Hepatocyte (in vitro differentiated cells): ENCODE data around the gene CKB. TPM values are rescaled to one million over a fixed set of nuclear protein-coding genes. Genes with fewer than 3 reads are reported as not detected.

Source experiments
- DNase-seq: peaks from one replicate; pipeline ENCODE4 v3.0.0-alpha.2; 2016; ENCODE audit warnings: low spot score
- H2AFZ ChIP-seq: fragments of 200-600 bp; sonication (generic); 2 replicates; pipeline ENCODE4 v1.6.0; 2016; ENCODE audit warnings: antibody characterized with exemption, mild to moderate bottlenecking
- H3K27ac ChIP-seq: fragments of 200-600 bp; sonication (generic); 2 replicates; pipeline ENCODE4 v1.5.1; 2016; ENCODE audit warnings: mild to moderate bottlenecking
- H3K27me3 ChIP-seq: fragments of 200-600 bp; sonication (generic); 2 replicates; pipeline ENCODE4 v1.6.1; 2016
- H3K36me3 ChIP-seq: fragments of 200-600 bp; sonication (generic); replicated peaks from 2 replicates; pipeline ENCODE4 v1.5.1; 2016; ENCODE audit warnings: low read depth; ENCODE audit not compliant: insufficient read depth
- H3K4me1 ChIP-seq: fragments of 200-600 bp; sonication (generic); 2 replicates; pipeline ENCODE4 v1.5.1; 2016; ENCODE audit warnings: mild to moderate bottlenecking, moderate library complexity; ENCODE audit not compliant: insufficient read depth
- H3K4me2 ChIP-seq: fragments of 200-600 bp; sonication (generic); 2 replicates; pipeline ENCODE4 v1.6.0; 2016
- H3K4me3 ChIP-seq: fragments of 200-600 bp; sonication (generic); 2 replicates; pipeline ENCODE4 v1.5.1; 2016; ENCODE audit warnings: mild to moderate bottlenecking
- H3K79me2 ChIP-seq: fragments of 200-600 bp; sonication (generic); 2 replicates; pipeline ENCODE4 v1.6.0; 2017; ENCODE audit warnings: mild to moderate bottlenecking
- H3K9me2 ChIP-seq: fragments of 200-600 bp; sonication (generic); replicated peaks from 2 replicates; pipeline ENCODE4 v1.6.0; 2017; ENCODE audit warnings: mild to moderate bottlenecking; ENCODE audit not compliant: insufficient read depth
- H3K9me3 ChIP-seq: fragments of 200-600 bp; sonication (generic); 2 replicates; pipeline ENCODE4 v1.5.1; 2016; ENCODE audit warnings: low read depth, mild to moderate bottlenecking
- H4K20me1 ChIP-seq: fragments of 200-600 bp; sonication (generic); 2 replicates; pipeline ENCODE4 v1.6.0; 2016; ENCODE audit warnings: mild to moderate bottlenecking; ENCODE audit not compliant: insufficient read depth, poor library complexity, severe bottlenecking
- EZH2 ChIP-seq: fragments of 200-600 bp; sonication (generic); IDR thresholded peaks from 2 replicates; pipeline ENCODE4 v1.6.1; 2016; ENCODE audit warnings: antibody characterized with exemption, mild to moderate bottlenecking, borderline replicate concordance
- EZH2phosphoT487 ChIP-seq: fragments of 200-600 bp; sonication (generic); IDR thresholded peaks from one replicate; pipeline ENCODE4 v1.6.1; 2018; ENCODE audit warnings: antibody characterized with exemption, mild to moderate bottlenecking, low read depth, moderate library complexity; ENCODE audit not compliant: unreplicated experiment, severe bottlenecking
- WGBS: methylation state at CpG from one replicate; pipeline ENCODE4 v1.1.6; 2016; ENCODE audit warnings: low lambda C conversion rate; ENCODE audit errors: missing lambda C conversion rate; 5-methylcytosine and 5-hydroxymethylcytosine counted together
- polyA plus RNA-seq: library from polyadenylated mRNA; unstranded; fragments of >200 nt; fragmentation: Nextera tagmentation; extraction: Ambion mirVana; gene quantifications from 2 replicates; pipeline ENCODE4 v1.2.1, GENCODE V29; 2016
- total RNA-seq: library from RNA; depleted of rRNA; stranded (reverse); fragments of >200 nt; gene quantifications from 2 replicates; pipeline ENCODE4 v1.2.3, GENCODE V29; 2014
- TF ChIP-seq, protein P1 (sequence below): fragments of 200-600 bp; sonication (generic); IDR thresholded peaks from 2 replicates; pipeline ENCODE4 v1.5.1; 2016; ENCODE audit warnings: antibody characterized with exemption, mild to moderate bottlenecking; ENCODE audit not compliant: poor library complexity

Gene CKB
- total and polyA plus RNA-seq, 2 experiments from 2014 or later, result 682 to 2,829 TPM

GRCh38 chr14:103476631-103477030 lies 46.0 kb downstream of the CKB start:
- Histone ChIP-seq H2AFZ (no peak overlapping the region), H4K20me1 (no peaks in the 10 kb centered on the region), H3K4me3 (no peak overlapping the region), H3K36me3 (peaks cover 2% of the 10 kb centered on the region), H3K9me3 (no peaks in the 10 kb centered on the region), H3K9me2 (no peaks in the 10 kb centered on the region), H3K4me2 (no peak overlapping the region), H3K27ac (no peak overlapping the region), H3K27me3 (no peaks in the 10 kb centered on the region), H3K79me2 (no peaks in the 10 kb centered on the region), H3K4me1 (no peaks in the 10 kb centered on the region)
- no peak for DNase-seq
- TF ChIP-seq EZH2, result no peak
- TF ChIP-seq EZH2phosphoT487, result no peak
- TF ChIP-seq, protein P1, sequence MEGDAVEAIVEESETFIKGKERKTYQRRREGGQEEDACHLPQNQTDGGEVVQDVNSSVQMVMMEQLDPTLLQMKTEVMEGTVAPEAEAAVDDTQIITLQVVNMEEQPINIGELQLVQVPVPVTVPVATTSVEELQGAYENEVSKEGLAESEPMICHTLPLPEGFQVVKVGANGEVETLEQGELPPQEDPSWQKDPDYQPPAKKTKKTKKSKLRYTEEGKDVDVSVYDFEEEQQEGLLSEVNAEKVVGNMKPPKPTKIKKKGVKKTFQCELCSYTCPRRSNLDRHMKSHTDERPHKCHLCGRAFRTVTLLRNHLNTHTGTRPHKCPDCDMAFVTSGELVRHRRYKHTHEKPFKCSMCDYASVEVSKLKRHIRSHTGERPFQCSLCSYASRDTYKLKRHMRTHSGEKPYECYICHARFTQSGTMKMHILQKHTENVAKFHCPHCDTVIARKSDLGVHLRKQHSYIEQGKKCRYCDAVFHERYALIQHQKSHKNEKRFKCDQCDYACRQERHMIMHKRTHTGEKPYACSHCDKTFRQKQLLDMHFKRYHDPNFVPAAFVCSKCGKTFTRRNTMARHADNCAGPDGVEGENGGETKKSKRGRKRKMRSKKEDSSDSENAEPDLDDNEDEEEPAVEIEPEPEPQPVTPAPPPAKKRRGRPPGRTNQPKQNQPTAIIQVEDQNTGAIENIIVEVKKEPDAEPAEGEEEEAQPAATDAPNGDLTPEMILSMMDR, result no peak
- WGBS, result 83% methylated on average over 5 of the region's 5 CpGs

DNA sequence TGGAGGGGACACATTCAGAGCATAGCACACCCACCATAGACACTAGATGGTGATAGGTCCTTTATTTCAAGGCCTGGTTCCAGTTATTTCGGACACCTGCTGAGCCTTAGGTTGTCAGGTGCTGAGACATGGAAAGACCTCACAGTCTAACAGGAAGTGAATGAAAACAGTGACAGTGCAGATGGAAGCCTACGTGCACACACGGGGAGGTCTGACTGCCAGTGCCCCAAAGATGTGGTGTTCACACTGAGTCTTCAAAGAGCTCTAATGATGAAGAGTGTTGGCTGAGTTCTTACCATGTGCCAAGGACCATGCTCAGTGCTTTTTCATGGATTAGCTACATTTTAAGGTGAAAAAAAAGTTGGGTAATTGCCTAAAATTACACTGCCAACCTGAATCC lies 46.6 kb downstream of the CKB start:
- Histone ChIP-seq H4K20me1 (no peaks in the 10 kb centered on the region), H3K4me1 (no peaks in the 10 kb centered on the region), H3K36me3 (peaks cover 2% of the 10 kb centered on the region), H3K79me2 (no peaks in the 10 kb centered on the region), H3K4me2 (no peak overlapping the region), H2AFZ (no peak overlapping the region), H3K27me3 (no peaks in the 10 kb centered on the region), H3K27ac (no peak overlapping the region), H3K9me2 (no peaks in the 10 kb centered on the region), H3K9me3 (no peaks in the 10 kb centered on the region), H3K4me3 (no peak overlapping the region)
- DNase-seq, result no peak
- WGBS, result 95% methylated on average over 3 of the region's 3 CpGs
- TF ChIP-seq EZH2 (no peak), EZH2phosphoT487 (no peak)
- TF ChIP-seq, protein P1, result no peak

GRCh38 chr14:103474893-103475292 lies 47.7 kb downstream of the CKB start:
- no peak for TF ChIP-seq EZH2
- TF ChIP-seq, protein P1, result no peak
- no peak for TF ChIP-seq EZH2phosphoT487
- Histone ChIP-seq H3K27ac (no peak overlapping the region), H3K27me3 (no peaks in the 10 kb centered on the region), H3K4me3 (no peak overlapping the region), H2AFZ (no peak overlapping the region), H3K4me1 (no peaks in the 10 kb centered on the region), H3K9me2 (no peaks in the 10 kb centered on the region), H3K36me3 (peaks cover 2% of the 10 kb centered on the region), H3K4me2 (no peak overlapping the region), H3K9me3 (no peaks in the 10 kb centered on the region), H3K79me2 (no peaks in the 10 kb centered on the region), H4K20me1 (no peaks in the 10 kb centered on the region)
- WGBS, result 94% methylated on average over 5 of the region's 5 CpGs
- DNase-seq, result no peak

DNA sequence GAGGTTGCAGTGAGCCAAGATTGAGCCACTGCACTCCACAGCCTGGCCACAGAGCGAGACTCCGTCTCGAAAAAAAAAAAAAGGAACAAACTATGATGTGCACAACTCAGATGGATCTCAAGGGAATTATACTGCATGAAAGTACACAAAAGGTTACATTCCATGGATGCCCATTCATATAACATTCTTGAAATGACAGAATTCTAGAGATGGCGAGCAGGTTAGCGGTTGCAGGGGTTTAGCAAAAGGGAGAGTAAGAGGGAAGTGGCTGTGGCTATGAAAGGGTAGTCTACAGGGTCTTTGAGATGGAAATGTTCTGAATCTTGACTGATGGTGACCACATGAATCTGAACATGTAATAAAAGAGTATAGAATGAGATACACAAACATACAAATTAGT lies 49.7 kb downstream of the CKB start:
- 94% methylated on average over 5 of the region's 5 CpGs for WGBS
- H3K36me3 ChIP-seq, result peaks cover 2% of the 10 kb centered on the region
- no peak overlapping the region for H3K4me2 ChIP-seq

More for the DNA sequence above, 49.7 kb downstream of the CKB start:
- Histone ChIP-seq H3K4me1 (no peaks in the 10 kb centered on the region), H4K20me1 (no peaks in the 10 kb centered on the region), H3K79me2 (no peaks in the 10 kb centered on the region), H3K27ac (no peak overlapping the region), H3K4me3 (no peak overlapping the region), H3K27me3 (no peaks in the 10 kb centered on the region), H2AFZ (no peak overlapping the region), H3K9me2 (no peaks in the 10 kb centered on the region), H3K9me3 (no peaks in the 10 kb centered on the region)
- TF ChIP-seq EZH2 (no peak), EZH2phosphoT487 (no peak)
- TF ChIP-seq, protein P1, result no peak
- no peak for DNase-seq
